Stimulated activated CD4-positive, alpha-beta T cell treated with anti-CD3 and anti-CD28 coated beads, Interleukin-15, amount 100 ng/mL, for 24 hours (primary cell): ENCODE results near the gene ICAM3.
"Not testable (repeated sequence)": the region's sequence is repeated elsewhere in the genome, so short reads cannot be mapped to it uniquely, and the experiment has no call there.

ENCODE experiments used
- DNase-seq: peaks from one replicate; pipeline ENCODE4 v3.0.0-alpha.2; 2020

ICAM3 gene

GRCh38 chr19:10339380-10339960 lies at the start of gene ICAM3:
TSS of gene ICAM3 (minus strand) at chr19:10339624. CDS start at chr19:10339614, 10 bp downstream.
- DNase-seq: peak; percentile 82

- DNase-seq: peak; percentile 88
Observed at GRCh38 chr19:10388957-10389356, 49.5 kb upstream of the ICAM3 start.

GRCh38 chr19:10384580-10384979 lies 45.2 kb upstream of the ICAM3 start:
- DNase-seq: no peak

GRCh38 chr19:10383223-10383499 lies 43.7 kb upstream of the ICAM3 start:
- not testable (repeated sequence) for DNase-seq

GRCh38 chr19:10380313-10381102 lies 41.1 kb upstream of the ICAM3 start, which contains the start of gene TYK2:
TSS of gene TYK2 (minus strand) at chr19:10380572. CDS start at chr19:10378406, 2,166 bp downstream.
- DNase-seq: peak; percentile 96

GRCh38 chr19:10379880-10380312 lies 40.5 kb upstream of the ICAM3 start:
- no peak for DNase-seq

GRCh38 chr19:10378124-10378523 lies 38.7 kb upstream of the ICAM3 start:
- no peak for DNase-seq

GRCh38 chr19:10377140-10377640 lies 37.8 kb upstream of the ICAM3 start:
- not testable (repeated sequence) for DNase-seq

GRCh38 chr19:10374931-10375330 lies 35.5 kb upstream of the ICAM3 start:
- no peak for DNase-seq

- DNase-seq: no peak
Observed at GRCh38 chr19:10372690-10373089, 33.3 kb upstream of the ICAM3 start.

GRCh38 chr19:10368101-10368803 lies 28.8 kb upstream of the ICAM3 start:
- DNase-seq: no peak

- DNase-seq: not testable (repeated sequence)
Observed at GRCh38 chr19:10366950-10367512, 27.6 kb upstream of the ICAM3 start.

- DNase-seq: no peak
Observed at GRCh38 chr19:10365518-10365917, 26.1 kb upstream of the ICAM3 start.

- DNase-seq: no peak
Observed at GRCh38 chr19:10364644-10365043, 25.2 kb upstream of the ICAM3 start.

GRCh38 chr19:10363789-10364281 lies 24.4 kb upstream of the ICAM3 start:
- DNase-seq: no peak

- no peak for DNase-seq
Observed at GRCh38 chr19:10362259-10362658, 22.8 kb upstream of the ICAM3 start.

- no peak for DNase-seq
Observed at GRCh38 chr19:10361569-10362011, 22.2 kb upstream of the ICAM3 start.

- no peak for DNase-seq
Observed at GRCh38 chr19:10356431-10356830, 17.0 kb upstream of the ICAM3 start.

GRCh38 chr19:10353793-10354391 lies 14.5 kb upstream of the ICAM3 start:
- peak; percentile 73 for DNase-seq

- no peak for DNase-seq
Observed at GRCh38 chr19:10352764-10353671, 13.6 kb upstream of the ICAM3 start.

- no peak for DNase-seq
Observed at GRCh38 chr19:10346509-10346908, 7.1 kb upstream of the ICAM3 start.

GRCh38 chr19:10344780-10345179 lies 5.4 kb upstream of the ICAM3 start:
- no peak for DNase-seq
